Hepatocyte (in vitro differentiated cells): ENCODE results near the gene ZNF407.

Experiments used
- CTCF ChIP-seq: fragments of 200-600 bp; sonication (generic); IDR thresholded peaks from 2 replicates; pipeline ENCODE4 v1.5.1; 2016; ENCODE audit warnings: antibody characterized with exemption, mild to moderate bottlenecking; ENCODE audit not compliant: poor library complexity
- EZH2 ChIP-seq: fragments of 200-600 bp; sonication (generic); IDR thresholded peaks from 2 replicates; pipeline ENCODE4 v1.6.1; 2016; ENCODE audit warnings: antibody characterized with exemption, mild to moderate bottlenecking, borderline replicate concordance
- EZH2phosphoT487 ChIP-seq: fragments of 200-600 bp; sonication (generic); IDR thresholded peaks from one replicate; pipeline ENCODE4 v1.6.1; 2018; ENCODE audit warnings: antibody characterized with exemption, mild to moderate bottlenecking, low read depth, moderate library complexity; ENCODE audit not compliant: unreplicated experiment, severe bottlenecking

GRCh38 chr18:74698881-74699280, 101.2 kb downstream of the ZNF407 start:
- TF ChIP-seq CTCF, result no peak
- TF ChIP-seq EZH2phosphoT487, result no peak
- TF ChIP-seq EZH2, result no peak
